Brain microvascular endothelial cell (primary cell): ENCODE data around the gene RNF31.
"Not testable (repeated sequence)": the region's sequence is repeated elsewhere in the genome, so short reads cannot be mapped to it uniquely, and the experiment has no call there.

ENCODE experiments used
- DNase-seq: peaks from one replicate; pipeline ENCODE4 v3.0.0-alpha.2; 2020
- H3K27ac ChIP-seq: fragments of 250-450 bp; sonication (Bioruptor Pico); 2 replicates; pipeline ENCODE4 v1.5.1; 2020; ENCODE audit warnings: mild to moderate bottlenecking, moderate library complexity
- H3K27me3 ChIP-seq: fragments of 250-450 bp; sonication (Bioruptor Pico); replicated peaks from 2 replicates; pipeline ENCODE4 v1.5.1; 2020; ENCODE audit warnings: mild to moderate bottlenecking
- H3K36me3 ChIP-seq: fragments of 250-450 bp; sonication (Bioruptor Pico); replicated peaks from 2 replicates; pipeline ENCODE4 v1.5.1; 2020; ENCODE audit warnings: mild to moderate bottlenecking
- H3K4me3 ChIP-seq: 2 replicates; pipeline ENCODE4 v1.5.1; 2011; ENCODE audit warnings: low read depth, mild to moderate bottlenecking, control low read depth, low read length, moderate library complexity
- CTCF ChIP-seq: IDR thresholded peaks from 2 replicates; pipeline ENCODE4 v1.5.1; 2011; ENCODE audit warnings: low read depth, mild to moderate bottlenecking, moderate library complexity, low read length, control low read depth, inconsistent platforms; ENCODE audit errors: missing control alignments
- in situ Hi-C: cut with HindIII; loops from 2 replicates; pipeline ENCODE4 v1.10.0; 2017; ENCODE audit warnings: low sequenced_read_pairs, low pct_ligation_motif_present

RNF31 gene

DNA sequence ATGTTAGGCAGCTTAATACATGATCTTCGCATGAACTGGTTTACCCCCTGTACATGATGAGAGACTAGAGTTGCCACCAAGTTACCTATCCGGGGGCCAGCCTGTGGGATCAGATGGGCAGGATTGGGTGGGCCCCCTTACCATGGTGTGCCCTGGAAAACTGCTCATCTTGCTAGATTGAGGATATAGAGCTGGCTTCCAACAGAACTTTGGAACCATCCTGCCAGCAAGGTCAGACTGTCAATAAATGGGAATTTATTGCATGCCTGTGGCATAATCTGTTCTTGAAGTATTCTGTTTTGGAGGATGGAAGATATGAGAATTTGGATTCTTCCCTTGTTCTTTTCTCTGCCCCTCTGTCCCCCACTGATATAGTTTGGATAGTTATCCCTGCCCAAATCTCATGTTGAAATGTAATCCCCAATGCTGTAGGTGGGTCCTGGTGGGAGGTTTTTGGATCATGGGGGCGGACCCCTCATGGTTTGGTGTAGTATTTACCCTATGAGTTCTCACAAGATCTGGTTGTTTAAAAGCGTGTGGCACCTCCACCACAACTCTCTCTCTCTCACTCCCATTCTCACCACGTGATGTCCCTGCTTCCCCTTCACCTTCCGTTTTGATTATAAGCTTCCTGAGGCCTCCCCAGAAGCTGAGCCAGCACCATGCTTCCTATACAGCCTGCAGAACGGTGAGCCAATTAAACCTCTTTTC, 51.7 kb downstream of the RNF31 start:
- H3K27me3 ChIP-seq, result no peaks in the 10 kb centered on the region
- no peak for TF ChIP-seq CTCF
- in situ Hi-C loops, result no loop called here
- peaks cover 5% of the 10 kb centered on the region for H3K36me3 ChIP-seq
- no peak overlapping the region for H3K4me3 ChIP-seq
- H3K27ac ChIP-seq, result no peak overlapping the region
- DNase-seq, result no peak

GRCh38 chr14:24202538-24202937, 55.2 kb downstream of the RNF31 start:
- DNase-seq, result not testable (repeated sequence)
- H3K36me3 ChIP-seq, result peaks cover 10% of the 10 kb centered on the region

GRCh38 chr14:24203249-24203886, 56.1 kb downstream of the RNF31 start:
- H3K27me3 ChIP-seq, DNase-seq, H3K27ac ChIP-seq, H3K4me3 ChIP-seq, in situ Hi-C loops: not testable (repeated sequence)
- peaks cover 13% of the 10 kb centered on the region for H3K36me3 ChIP-seq

More at GRCh38 chr14:24202538-24202937, 55.2 kb downstream of the RNF31 start:
- H3K27ac ChIP-seq, H3K27me3 ChIP-seq, in situ Hi-C loops, H3K4me3 ChIP-seq: not testable (repeated sequence)

GRCh38 chr14:24204163-24205146, 57.2 kb downstream of the RNF31 start:
- peaks cover 17% of the 10 kb centered on the region for H3K36me3 ChIP-seq

DNA sequence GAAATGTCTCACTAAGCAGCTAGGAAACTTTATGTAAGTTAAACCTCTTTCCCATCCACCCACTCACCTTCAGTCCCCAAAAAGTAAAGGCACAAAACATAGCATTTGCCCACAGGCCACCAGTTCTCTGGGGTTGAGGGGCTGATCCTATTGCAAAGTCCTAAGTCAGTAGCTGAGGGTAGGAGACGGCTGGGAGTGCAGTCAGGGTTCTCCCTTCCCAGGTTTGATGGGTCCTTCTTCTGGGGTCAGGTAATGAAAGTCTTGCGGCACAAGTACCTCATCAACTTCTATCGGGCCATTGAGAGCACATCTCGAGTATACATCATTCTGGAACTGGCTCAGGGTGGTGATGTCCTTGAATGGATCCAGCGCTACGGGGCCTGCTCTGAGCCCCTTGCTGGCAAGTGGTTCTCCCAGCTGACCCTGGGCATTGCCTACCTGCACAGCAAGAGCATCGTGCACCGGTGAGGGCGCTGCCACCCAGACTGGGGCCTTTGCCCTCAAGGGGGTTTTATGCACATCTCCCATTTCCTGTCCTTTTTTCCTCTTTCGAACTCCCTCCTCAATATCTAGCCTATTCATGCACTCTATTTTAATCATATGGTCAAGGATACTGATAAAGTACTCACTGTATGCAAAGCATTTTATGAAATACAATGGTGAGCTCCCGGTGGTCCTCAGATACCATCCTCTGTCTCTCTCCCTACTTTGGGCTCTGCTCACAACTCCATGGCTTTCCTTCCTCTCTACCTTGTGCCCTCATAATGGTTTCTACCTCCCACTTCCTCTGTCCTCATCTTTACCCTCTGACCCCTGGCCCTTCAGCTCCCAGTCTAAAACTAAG, 59.2 kb downstream of the RNF31 start:
- Histone ChIP-seq H3K27ac (no peak overlapping the region), H3K27me3 (no peaks in the 10 kb centered on the region), H3K36me3 (peaks cover 30% of the 10 kb centered on the region), H3K4me3 (no peak overlapping the region)
- no peak for TF ChIP-seq CTCF
- in situ Hi-C loops, result no loop called here
- DNase-seq, result no peak

More at GRCh38 chr14:24204163-24205146, 57.2 kb downstream of the RNF31 start:
- no peak overlapping the region for H3K4me3 ChIP-seq
- H3K27me3 ChIP-seq, result no peaks in the 10 kb centered on the region
- no peak for DNase-seq
- TF ChIP-seq CTCF, result no peak
- in situ Hi-C loops, result no loop called here
- H3K27ac ChIP-seq, result no peak overlapping the region

DNA sequence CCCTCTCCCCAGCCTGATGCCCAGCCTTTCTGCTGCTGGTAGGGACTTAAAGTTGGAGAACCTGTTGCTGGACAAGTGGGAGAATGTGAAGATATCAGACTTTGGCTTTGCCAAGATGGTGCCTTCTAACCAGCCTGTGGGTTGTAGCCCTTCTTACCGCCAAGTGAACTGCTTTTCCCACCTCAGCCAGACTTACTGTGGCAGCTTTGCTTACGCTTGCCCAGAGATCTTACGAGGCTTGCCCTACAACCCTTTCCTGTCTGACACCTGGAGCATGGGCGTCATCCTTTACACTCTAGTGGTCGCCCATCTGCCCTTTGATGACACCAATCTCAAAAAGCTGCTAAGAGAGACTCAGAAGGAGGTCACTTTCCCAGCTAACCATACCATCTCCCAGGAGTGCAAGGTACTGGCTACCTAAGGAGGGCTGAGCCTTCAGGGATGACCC, 59.8 kb downstream of the RNF31 start:
- no peak for DNase-seq
- Histone ChIP-seq H3K4me3 (no peak overlapping the region), H3K27ac (no peak overlapping the region), H3K36me3 (peaks cover 30% of the 10 kb centered on the region), H3K27me3 (no peaks in the 10 kb centered on the region)
- in situ Hi-C loops, result no loop called here
- TF ChIP-seq CTCF, result no peak
